DND-41 (cell line): Measurements from ENCODE around the gene PLA2G2A.
"Not testable (repeated sequence)": the region's sequence is repeated elsewhere in the genome, so short reads cannot be mapped to it uniquely, and the experiment has no call there.

Experiments used
- ATAC-seq: fragments of 200-7000 bp; cut with Tn5 transposase; 3 replicates; pipeline ENCODE4 v1.9.1; 2021; ENCODE audit warnings: low read depth; ENCODE audit not compliant: insufficient read depth
- DNase-seq: peaks from one replicate; pipeline ENCODE4 v3.0.0-alpha.2; 2020
- H2AFZ ChIP-seq: 2 replicates; pipeline ENCODE4 v1.6.0; 2012; ENCODE audit warnings: low read depth, low read length
- H3K27ac ChIP-seq: 2 replicates; pipeline ENCODE4 v1.5.1; 2012; ENCODE audit warnings: low read length, inconsistent platforms
- H3K27me3 ChIP-seq: fragments of 200-600 bp; sonication (generic); 2 replicates; pipeline ENCODE4 v1.6.0; 2012; ENCODE audit warnings: low read length, mild to moderate bottlenecking, inconsistent platforms; ENCODE audit not compliant: insufficient read depth, poor library complexity
- H3K36me3 ChIP-seq: 2 replicates; pipeline ENCODE4 v1.5.1; 2012; ENCODE audit warnings: low read length, inconsistent platforms; ENCODE audit not compliant: insufficient read depth
- H3K4me1 ChIP-seq: 2 replicates; pipeline ENCODE4 v1.5.1; 2012; ENCODE audit warnings: mild to moderate bottlenecking, low read length; ENCODE audit not compliant: insufficient read depth
- H3K4me2 ChIP-seq: 2 replicates; pipeline ENCODE4 v1.6.0; 2012; ENCODE audit warnings: mild to moderate bottlenecking, moderate library complexity, low read length, inconsistent platforms; ENCODE audit not compliant: insufficient read depth
- H3K4me3 ChIP-seq, 2 experiments: fragments of 200-600 bp in 1 of 2; shearing (Covaris generic) in 1 of 2; 2 replicates each; pipeline ENCODE4 v1.5.1; 2012 to 2016; ENCODE audit warnings: inconsistent platforms in 2 of 2, low read length in 2 of 2, mild to moderate bottlenecking in 2 of 2, low read depth in 1 of 2, moderate library complexity in 1 of 2
- H3K79me2 ChIP-seq: 2 replicates; pipeline ENCODE4 v1.6.0; 2012; ENCODE audit warnings: low read length, inconsistent platforms; ENCODE audit not compliant: insufficient read depth
- H3K9ac ChIP-seq: 2 replicates; pipeline ENCODE4 v1.6.0; 2012; ENCODE audit warnings: low read depth, mild to moderate bottlenecking, inconsistent platforms, low read length, moderate library complexity
- H3K9me3 ChIP-seq: 2 replicates; pipeline ENCODE4 v1.5.1; 2012; ENCODE audit warnings: low read length, moderate library complexity, mild to moderate bottlenecking, inconsistent platforms; ENCODE audit not compliant: insufficient read depth, severe bottlenecking
- H4K20me1 ChIP-seq: 2 replicates; pipeline ENCODE4 v1.6.0; 2012; ENCODE audit warnings: low read length; ENCODE audit not compliant: insufficient read depth
- CTCF ChIP-seq: IDR thresholded peaks from 2 replicates; pipeline ENCODE4 v1.5.1; 2012; ENCODE audit warnings: borderline replicate concordance, low read length, moderate library complexity, mild to moderate bottlenecking; ENCODE audit not compliant: poor library complexity, severe bottlenecking; ENCODE audit errors: extremely low read depth
- EZH2 ChIP-seq: IDR thresholded peaks from 3 replicates; pipeline ENCODE4 v1.6.1; 2012; ENCODE audit warnings: borderline replicate concordance, low read depth, mild to moderate bottlenecking, moderate library complexity, low read length, inconsistent platforms; ENCODE audit not compliant: severe bottlenecking

Gene PLA2G2A

DNA sequence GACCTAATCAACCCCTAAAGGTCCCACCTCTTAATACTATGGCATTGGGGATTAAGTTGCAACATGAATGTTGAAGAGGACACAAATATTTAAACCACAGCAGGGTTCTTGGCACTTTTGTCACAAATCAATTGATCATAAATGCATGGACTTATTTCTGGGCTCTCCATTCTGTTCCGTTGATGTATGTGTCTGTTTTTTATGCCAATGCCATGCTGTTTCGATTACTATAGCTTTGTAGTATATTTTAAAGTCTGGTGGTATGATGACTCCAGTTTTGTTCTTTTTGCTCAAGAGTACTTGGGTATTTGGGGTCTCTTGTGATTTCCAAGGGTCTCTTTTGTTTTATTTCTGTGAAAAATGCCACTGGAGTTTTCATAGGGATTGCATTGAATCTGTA, 34.7 kb upstream of the PLA2G2A start:
- Histone ChIP-seq H3K4me2 (no peak overlapping the region), H3K4me3 (no peak overlapping the region), H3K79me2 (no peaks in the 10 kb centered on the region), H3K27me3 (no peaks in the 10 kb centered on the region), H3K4me1 (no peaks in the 10 kb centered on the region), H2AFZ (no peak overlapping the region), H4K20me1 (no peaks in the 10 kb centered on the region), H3K27ac (no peak overlapping the region), H3K9ac (no peak overlapping the region), H3K36me3 (no peaks in the 10 kb centered on the region), H3K9me3 (no peaks in the 10 kb centered on the region)
- no peak for TF ChIP-seq EZH2
- TF ChIP-seq CTCF: no peak
- ATAC-seq (no peak), DNase-seq (no peak)

- ATAC-seq: no peak
- peaks cover 4% of the 10 kb centered on the region for H3K9me3 ChIP-seq
- no peak overlapping the region for H3K9ac ChIP-seq
- no peaks in the 10 kb centered on the region for H3K4me1 ChIP-seq
- TF ChIP-seq EZH2 (no peak), CTCF (no peak)
- DNase-seq: no peak
- H3K4me3 ChIP-seq: no peak overlapping the region
- H4K20me1 ChIP-seq: no peaks in the 10 kb centered on the region
- no peak overlapping the region for H3K27ac ChIP-seq
- no peaks in the 10 kb centered on the region for H3K79me2 ChIP-seq
- no peaks in the 10 kb centered on the region for H3K27me3 ChIP-seq
- no peak overlapping the region for H2AFZ ChIP-seq
- no peaks in the 10 kb centered on the region for H3K36me3 ChIP-seq
- no peak overlapping the region for H3K4me2 ChIP-seq
These were observed 30.6 kb upstream of the PLA2G2A start for GRCh38 chr1:20010016-20010415.

- no peak overlapping the region for H3K4me3 ChIP-seq
- no peaks in the 10 kb centered on the region for H3K36me3 ChIP-seq
- TF ChIP-seq EZH2: no peak
- no peak for TF ChIP-seq CTCF
- H4K20me1 ChIP-seq: no peaks in the 10 kb centered on the region
- no peak overlapping the region for H3K27ac ChIP-seq
- ATAC-seq (no peak), DNase-seq (no peak)
- H3K4me2 ChIP-seq: no peak overlapping the region
- peaks cover 4% of the 10 kb centered on the region for H3K9me3 ChIP-seq
- no peaks in the 10 kb centered on the region for H3K4me1 ChIP-seq
- no peaks in the 10 kb centered on the region for H3K27me3 ChIP-seq
- no peak overlapping the region for H2AFZ ChIP-seq
- no peaks in the 10 kb centered on the region for H3K79me2 ChIP-seq
- H3K9ac ChIP-seq: no peak overlapping the region
These were observed 29.8 kb upstream of the PLA2G2A start for GRCh38 chr1:20009212-20009611.

- no peaks in the 10 kb centered on the region for H4K20me1 ChIP-seq
- H2AFZ ChIP-seq: no peak overlapping the region
- no peaks in the 10 kb centered on the region for H3K36me3 ChIP-seq
- no peaks in the 10 kb centered on the region for H3K4me1 ChIP-seq
- peaks cover 4% of the 10 kb centered on the region for H3K9me3 ChIP-seq
- DNase-seq: no peak
- TF ChIP-seq CTCF (no peak), EZH2 (no peak)
- H3K27ac ChIP-seq: no peak overlapping the region
- no peak overlapping the region for H3K9ac ChIP-seq
- H3K27me3 ChIP-seq: no peaks in the 10 kb centered on the region
- no peaks in the 10 kb centered on the region for H3K79me2 ChIP-seq
- H3K4me2 ChIP-seq: no peak overlapping the region
- H3K4me3 ChIP-seq: no peak overlapping the region
- ATAC-seq: no peak
These were observed 29.0 kb upstream of the PLA2G2A start for GRCh38 chr1:20008391-20008841.

- not testable (repeated sequence) for ATAC-seq, H3K9me3 ChIP-seq, H3K36me3 ChIP-seq, H3K4me1 ChIP-seq, H3K4me3 ChIP-seq, H3K27me3 ChIP-seq, H4K20me1 ChIP-seq, H3K4me2 ChIP-seq, H2AFZ ChIP-seq, H3K9ac ChIP-seq, H3K27ac ChIP-seq, DNase-seq, H3K79me2 ChIP-seq
These were observed 19.4 kb upstream of the PLA2G2A start for GRCh38 chr1:19998823-19999222.
